ENCODE data around the gene SV2C. TPM values are rescaled to one million over a fixed set of nuclear protein-coding genes. Genes with fewer than 3 reads are reported as not detected.

Gene SV2C
- total RNA-seq, 2 donors from 2014 or later: 0.04 to 0.15 TPM

DNA sequence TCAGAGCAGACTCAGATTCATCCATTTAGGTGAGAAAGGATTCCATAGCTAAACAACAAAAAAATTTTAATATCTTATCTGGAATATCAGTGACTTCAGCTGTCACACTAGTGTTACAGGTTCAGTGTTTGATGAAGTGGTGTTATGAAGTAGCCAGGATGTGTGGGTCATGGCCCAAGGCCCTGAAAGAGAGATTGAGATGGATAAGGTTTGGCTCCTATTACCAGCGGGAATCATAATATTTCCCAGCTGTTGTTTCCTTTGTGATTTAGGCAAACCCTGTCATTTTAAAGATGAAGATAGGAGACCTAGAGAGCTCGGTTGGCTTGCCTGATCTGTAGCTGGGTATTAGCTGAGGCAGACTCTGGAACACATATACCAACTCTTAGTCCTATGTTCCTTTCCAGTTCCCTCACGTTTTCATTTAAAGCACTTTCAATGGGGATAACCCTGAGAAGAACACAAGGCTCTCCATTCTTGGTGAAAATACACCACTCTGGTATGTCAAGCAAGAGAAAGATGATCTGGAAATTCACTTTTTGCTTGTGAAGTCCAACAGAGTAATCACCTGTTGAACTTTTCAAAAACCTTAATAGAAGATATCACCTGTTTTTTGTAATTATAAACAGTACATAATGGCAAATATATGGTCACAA lies 54.8 kb downstream of the SV2C start:
- TF ChIP-seq, protein P1, sequence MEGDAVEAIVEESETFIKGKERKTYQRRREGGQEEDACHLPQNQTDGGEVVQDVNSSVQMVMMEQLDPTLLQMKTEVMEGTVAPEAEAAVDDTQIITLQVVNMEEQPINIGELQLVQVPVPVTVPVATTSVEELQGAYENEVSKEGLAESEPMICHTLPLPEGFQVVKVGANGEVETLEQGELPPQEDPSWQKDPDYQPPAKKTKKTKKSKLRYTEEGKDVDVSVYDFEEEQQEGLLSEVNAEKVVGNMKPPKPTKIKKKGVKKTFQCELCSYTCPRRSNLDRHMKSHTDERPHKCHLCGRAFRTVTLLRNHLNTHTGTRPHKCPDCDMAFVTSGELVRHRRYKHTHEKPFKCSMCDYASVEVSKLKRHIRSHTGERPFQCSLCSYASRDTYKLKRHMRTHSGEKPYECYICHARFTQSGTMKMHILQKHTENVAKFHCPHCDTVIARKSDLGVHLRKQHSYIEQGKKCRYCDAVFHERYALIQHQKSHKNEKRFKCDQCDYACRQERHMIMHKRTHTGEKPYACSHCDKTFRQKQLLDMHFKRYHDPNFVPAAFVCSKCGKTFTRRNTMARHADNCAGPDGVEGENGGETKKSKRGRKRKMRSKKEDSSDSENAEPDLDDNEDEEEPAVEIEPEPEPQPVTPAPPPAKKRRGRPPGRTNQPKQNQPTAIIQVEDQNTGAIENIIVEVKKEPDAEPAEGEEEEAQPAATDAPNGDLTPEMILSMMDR (IDR thresholded peaks at IDR 0.05): no peak
- no peaks in the 10 kb centered on the region for H3K36me3 ChIP-seq
- H3K4me1 ChIP-seq: no peaks in the 10 kb centered on the region
- DNase-seq (ENCODE audit: low spot score): no peak
- H3K4me3 ChIP-seq: no peak overlapping the region
- no peak overlapping the region for H3K27ac ChIP-seq
- H3K9me3 ChIP-seq: no peaks in the 10 kb centered on the region
- H3K27me3 ChIP-seq: no peaks in the 10 kb centered on the region

GRCh38 chr5:76143884-76144283 lies 60.7 kb downstream of the SV2C start:
- Histone ChIP-seq H3K4me3 (no peak overlapping the region), H3K27ac (no peak overlapping the region), H3K9me3 (no peaks in the 10 kb centered on the region), H3K4me1 (no peaks in the 10 kb centered on the region), H3K36me3 (no peaks in the 10 kb centered on the region), H3K27me3 (no peaks in the 10 kb centered on the region)
- TF ChIP-seq, protein P1 (IDR thresholded peaks at IDR 0.05): no peak
- no peak for DNase-seq (ENCODE audit: low spot score)

- Histone ChIP-seq H3K36me3 (no peaks in the 10 kb centered on the region), H3K27me3 (no peaks in the 10 kb centered on the region), H3K9me3 (no peaks in the 10 kb centered on the region), H3K4me1 (no peaks in the 10 kb centered on the region), H3K27ac (no peak overlapping the region), H3K4me3 (no peak overlapping the region)
- TF ChIP-seq, protein P1 (IDR thresholded peaks at IDR 0.05): no peak
- no peak for DNase-seq (ENCODE audit: low spot score)
Measured at GRCh38 chr5:76144513-76145274, 61.5 kb downstream of the SV2C start.

- Histone ChIP-seq H3K4me3 (no peak overlapping the region), H3K9me3 (no peaks in the 10 kb centered on the region), H3K36me3 (no peaks in the 10 kb centered on the region), H3K27ac (no peak overlapping the region), H3K4me1 (no peaks in the 10 kb centered on the region), H3K27me3 (no peaks in the 10 kb centered on the region)
- TF ChIP-seq, protein P1 (IDR thresholded peaks at IDR 0.05): no peak
- no peak for DNase-seq (ENCODE audit: low spot score)
Measured at GRCh38 chr5:76145945-76146344, 62.8 kb downstream of the SV2C start.

DNA sequence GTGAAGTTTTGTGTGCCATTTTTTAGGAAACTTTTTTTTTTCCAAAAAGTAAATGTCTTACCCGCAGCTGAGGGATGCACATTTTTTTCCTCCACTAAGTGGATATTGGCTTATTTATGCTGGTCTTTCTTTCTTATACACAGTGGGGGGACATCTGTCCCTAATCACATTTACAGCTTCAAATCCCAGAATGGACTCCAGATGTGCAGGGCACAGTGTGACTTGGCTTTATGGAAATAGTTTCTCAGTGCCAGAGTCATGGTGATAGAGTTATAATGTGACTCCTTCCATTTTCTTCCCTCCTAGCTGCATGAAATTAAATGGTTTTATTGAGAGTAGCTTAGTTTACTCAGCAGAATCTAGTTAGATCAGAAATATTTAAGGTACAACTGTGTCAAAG lies 66.5 kb downstream of the SV2C start:
- no peak for DNase-seq (ENCODE audit: low spot score)
- H3K27me3 ChIP-seq: no peaks in the 10 kb centered on the region
- H3K4me1 ChIP-seq: no peaks in the 10 kb centered on the region
- no peak overlapping the region for H3K4me3 ChIP-seq
- TF ChIP-seq, protein P1 (IDR thresholded peaks at IDR 0.05): no peak
- no peaks in the 10 kb centered on the region for H3K36me3 ChIP-seq
- H3K9me3 ChIP-seq: no peaks in the 10 kb centered on the region
- no peak overlapping the region for H3K27ac ChIP-seq
